Hypothalamus (tissue), 51 donors: ENCODE results near the gene SREBF2.

Experiments
- DNase-seq, 51 donors: peaks; one replicate each; lab custom pipeline; 2025; lab: John Stamatoyannopoulos, UW

The SREBF2 gene

DNA sequence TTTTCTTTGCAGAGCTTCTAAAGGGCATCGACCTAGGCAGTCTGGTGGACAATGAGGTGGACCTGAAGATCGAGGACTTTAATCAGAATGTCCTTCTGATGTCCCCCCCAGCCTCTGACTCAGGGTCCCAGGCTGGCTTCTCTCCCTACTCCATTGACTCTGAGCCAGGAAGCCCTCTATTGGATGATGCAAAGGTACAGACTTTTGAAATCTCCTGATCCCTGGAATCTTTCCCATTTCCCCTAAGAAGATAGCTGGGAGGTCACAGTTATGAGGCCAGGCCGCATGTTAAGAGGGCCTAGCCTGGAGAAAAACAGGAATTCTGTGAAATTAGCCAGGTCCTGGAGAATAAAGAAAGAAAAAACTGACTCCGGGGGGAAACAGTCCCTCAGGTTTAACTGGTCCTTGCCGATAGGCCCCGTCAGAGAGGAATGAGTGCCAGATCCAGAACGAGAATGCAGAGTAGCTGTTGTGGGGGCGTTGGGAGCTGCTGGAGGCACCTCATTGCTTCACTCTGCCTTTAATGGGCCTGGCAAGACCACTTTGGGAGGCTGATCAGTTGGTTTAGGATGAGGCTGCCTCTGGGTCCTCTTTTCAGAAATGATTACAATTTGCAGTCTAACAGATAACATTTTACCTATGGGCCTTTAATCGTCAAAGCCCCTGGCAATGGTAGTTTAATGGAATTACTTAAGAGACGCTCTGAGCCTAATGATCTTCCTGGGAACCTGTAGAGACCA, 42.8 kb downstream of the SREBF2 start:
- DNase-seq = no peak

DNA sequence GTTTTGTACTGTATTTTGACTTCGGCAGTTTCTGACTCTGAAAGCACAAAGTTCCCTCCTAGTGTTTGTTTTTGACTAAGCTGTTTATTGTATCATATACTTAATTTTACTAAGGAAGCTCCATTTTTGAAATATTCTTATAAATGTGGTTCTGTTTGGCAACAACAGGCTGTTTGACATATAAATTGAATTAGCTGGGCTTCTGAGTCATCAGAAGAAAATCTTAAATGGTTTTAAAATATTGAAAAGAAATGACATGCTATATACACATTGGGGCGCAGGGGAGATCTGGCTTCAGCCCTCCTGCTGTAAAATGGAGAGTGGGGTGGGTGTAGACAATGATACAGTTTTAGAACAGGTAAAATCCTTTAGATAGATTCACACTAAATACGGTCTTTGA, 43.4 kb downstream of the SREBF2 start:
- no peak for DNase-seq

DNA sequence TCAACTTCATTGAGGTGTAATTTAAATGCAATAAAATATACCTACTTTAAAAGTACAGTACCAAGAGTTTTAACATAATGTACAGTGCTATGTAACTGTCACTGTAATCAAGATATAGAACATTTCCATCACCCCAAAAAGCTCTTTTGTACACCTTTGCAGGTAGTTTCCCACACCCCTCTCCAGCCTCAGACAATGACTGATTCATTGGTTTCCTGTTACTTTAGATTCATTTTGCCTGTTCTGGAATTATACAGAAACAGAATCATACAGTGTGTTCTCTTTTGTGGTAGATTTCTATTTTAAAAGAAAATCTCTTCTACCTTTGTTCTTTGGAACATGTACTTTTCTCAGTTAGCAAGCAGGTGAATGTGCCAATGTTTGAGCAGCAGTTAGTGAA, 43.8 kb downstream of the SREBF2 start:
- no peak for DNase-seq

DNA sequence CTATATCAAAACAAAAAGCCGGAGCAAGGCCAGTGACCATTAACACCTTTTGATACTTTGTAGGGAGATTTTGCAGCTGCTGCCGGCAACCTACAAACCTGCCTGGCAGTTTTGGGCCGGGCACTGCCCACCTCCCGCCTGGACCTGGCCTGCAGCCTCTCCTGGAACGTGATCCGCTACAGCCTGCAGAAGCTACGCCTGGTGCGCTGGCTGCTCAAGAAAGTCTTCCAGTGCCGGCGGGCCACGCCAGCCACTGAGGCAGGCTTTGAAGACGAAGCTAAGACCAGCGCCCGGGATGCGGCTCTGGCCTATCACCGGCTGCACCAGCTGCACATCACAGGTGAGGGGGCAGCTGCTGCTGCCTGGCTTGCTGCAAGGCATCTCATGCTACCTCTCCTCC, 47.7 kb downstream of the SREBF2 start:
- DNase-seq = no peak

DNA sequence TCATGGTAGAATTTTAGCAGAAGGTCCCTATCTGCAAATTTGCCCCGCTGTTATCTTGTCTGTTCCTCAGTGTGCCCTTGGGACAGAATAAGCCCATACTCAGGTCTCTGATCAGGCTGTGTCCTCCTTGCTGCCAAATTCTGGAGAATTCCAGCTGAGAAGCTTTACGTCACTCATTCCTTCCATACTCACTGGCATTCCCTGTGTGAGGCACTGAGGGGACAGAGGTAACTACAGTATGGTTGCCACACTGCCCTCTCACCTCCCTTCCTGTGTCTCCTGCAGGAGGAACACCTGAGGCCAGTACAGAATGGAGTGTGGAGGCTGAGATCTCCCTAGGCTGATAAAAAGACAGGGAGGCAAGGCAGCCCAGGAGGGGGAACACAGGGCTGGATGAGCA, 50.5 kb downstream of the SREBF2 start:
- DNase-seq = no peak

DNA sequence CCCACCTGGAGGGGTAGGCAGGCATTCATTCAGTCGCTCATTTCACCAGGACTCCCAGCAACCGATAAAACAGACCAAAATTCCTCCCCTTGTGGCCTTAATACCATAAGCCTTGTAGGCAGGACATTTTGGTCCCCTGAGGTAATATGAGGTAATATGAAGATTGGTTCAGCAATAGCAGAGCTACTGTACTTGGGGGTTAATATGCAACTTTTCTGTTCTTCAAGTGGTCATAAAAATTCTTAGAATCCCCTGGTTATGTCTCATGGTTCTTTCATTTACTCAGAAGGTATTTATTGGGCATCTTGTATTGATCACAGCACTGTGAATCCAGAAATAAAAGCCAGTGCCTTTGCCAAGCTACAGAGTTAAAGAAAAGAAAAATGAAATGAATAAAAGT, 52.2 kb downstream of the SREBF2 start:
- no peak for DNase-seq

DNA sequence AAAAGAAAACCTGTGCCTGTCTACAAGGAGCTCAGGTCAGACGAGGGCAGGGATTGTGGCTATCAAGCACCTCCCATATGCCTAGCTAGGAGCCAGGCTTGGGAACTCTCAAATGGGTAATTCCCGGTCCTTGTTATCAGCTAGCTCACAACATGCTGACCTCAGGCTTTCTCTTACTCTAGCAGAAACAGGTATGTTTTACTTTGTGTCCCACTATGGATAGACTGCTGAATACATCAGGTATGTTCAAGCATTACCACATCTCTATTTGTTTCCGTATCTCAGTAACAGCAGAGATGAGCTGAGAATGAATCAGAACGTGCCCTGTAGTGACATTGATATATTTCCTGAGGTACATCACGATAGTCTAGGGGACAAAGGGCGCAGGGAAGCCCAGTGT, 52.6 kb downstream of the SREBF2 start:
- no peak for DNase-seq

DNA sequence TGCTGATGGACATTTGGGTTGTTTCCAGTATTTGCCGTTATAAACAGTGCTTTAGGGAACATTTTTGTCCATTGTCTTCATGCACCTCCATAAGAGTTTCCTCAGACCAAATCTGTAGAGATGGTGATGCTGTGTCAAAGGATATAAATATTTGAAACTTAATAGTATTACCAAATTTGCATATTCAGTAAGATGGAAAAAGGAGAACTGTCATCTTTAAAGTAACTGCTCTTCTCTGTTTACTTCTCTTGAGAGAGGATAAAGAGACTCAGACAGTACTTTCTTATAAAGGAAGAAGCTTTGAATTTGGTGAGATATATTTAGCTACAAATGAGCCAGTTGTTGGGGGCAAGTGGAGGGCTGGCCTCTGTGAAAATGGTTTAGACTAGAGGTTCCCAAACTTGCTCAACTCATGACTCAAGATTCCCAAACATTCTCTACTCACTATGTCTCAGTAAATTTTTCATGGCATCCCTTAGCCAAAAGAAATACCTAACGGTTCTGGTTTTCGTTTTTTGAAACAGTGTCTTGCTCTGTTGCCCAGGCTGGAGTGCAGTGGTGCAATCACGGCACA, 55.8 kb downstream of the SREBF2 start:
- DNase-seq = no peak

DNA sequence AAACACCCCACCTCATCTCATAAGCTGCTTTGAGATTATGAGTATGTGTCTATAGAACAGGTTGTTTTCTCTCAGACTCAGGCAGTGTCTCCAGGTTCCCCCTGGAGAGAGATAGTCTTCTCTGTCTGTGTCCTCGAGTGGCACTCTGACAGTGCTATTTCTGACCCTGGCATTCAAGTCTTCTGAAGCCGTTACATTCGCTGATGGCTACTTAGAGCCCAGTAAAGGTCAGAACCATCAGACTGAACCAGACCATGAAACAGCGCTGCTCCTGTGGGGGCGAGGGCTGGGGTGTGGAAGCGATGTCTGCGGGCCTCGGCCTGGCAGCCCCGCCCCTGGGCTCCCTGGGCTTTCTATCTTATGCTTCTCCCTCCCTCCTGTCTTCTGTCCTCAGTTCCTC, 58.5 kb downstream of the SREBF2 start:
- no peak for DNase-seq

DNA sequence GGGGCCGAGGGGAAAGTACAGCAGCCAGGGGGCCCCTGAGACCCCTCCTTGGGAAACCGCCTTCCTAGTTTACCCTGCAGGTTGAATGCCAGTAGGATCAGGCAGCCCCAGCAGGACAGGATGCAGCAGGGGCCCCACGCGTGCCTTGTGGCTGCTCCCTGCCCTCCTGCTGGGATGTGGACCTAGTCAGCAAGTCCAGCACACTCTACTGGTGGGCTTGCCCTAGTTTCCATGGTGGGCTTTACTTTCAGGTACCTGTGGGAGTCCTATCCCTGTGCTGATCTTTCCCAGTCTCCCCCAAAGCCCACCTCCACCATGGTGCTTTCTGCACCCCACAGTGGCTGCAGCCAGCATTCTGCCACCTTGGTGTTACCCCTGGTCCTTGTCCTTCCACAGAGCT, 59.8 kb downstream of the SREBF2 start:
- no peak for DNase-seq

DNA sequence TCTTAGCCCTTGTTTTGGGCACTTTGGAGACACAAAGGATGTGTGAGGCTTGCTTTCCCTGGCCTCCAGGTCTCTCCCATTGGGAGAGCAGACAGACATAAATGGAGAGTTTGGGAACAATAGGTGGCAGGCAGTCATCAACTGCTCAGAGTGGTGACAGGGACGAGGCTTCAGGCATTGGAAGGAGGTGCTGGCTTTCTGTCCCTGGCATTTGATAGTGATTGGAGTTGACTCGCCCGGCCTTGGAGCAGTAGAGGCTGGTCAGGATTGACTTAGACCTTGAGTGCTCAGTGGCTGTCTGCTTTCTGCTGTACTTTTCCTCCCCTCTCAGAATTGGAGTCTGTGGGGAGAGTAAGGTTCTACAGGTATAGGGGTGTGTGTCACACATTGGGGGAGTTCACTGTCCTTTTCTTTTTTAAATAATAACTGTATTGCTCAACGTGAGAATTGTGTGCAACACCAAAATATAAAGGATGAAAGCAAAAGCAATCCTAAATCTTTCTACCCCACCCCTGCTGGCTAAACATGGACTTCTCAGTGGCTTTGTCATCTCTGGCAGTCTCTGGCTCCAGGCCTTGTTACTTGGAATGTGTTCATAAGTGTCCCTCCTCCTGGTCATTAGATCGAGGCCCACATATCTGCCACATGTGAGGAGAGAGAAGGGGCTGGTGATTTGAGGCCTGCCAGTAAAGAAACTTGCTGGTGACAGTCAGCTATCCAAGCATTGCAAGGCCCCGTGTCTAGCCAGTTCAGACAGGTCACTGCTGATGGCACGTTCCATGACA, 60.9 kb downstream of the SREBF2 start:
- DNase-seq = no peak

DNA sequence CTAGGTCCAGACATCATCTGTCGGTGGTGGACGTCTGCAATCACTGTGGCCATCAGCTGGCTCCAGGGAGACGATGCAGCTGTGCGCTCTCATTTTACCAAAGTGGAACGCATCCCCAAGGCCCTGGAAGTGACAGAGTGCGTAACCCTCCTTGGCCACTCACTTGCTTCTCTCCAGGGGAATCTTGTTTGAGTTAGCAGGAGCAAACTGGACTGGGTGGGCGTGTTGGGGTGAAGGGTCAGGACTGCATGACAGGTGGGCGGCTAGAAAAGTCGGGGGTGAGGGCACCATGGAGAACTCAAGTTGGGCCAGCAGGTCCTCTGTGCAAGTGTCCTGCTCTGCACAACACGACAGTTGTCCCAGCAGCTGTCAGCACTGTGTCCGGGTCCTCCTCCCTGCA, 65.7 kb downstream of the SREBF2 start:
- DNase-seq = no peak

DNA sequence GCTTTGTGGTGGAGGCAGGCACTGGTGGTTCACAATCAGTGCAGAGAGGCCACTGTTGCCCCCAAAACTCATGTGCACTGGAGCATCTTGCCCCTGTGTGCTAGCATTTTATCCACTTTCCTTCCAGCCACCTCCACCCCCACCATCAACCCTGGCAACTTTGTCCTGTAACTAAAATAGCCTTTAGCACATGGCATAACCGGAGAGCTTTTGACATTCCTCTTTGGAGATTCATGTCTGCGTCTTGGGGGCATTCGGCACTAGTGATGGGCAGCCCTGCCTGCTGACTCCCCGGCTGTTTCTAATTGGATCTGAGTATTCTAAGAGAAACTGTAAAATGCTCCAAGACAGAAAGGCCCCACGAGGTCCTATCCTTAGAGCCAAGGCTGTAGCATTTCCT, 66.2 kb downstream of the SREBF2 start:
- no peak for DNase-seq

DNA sequence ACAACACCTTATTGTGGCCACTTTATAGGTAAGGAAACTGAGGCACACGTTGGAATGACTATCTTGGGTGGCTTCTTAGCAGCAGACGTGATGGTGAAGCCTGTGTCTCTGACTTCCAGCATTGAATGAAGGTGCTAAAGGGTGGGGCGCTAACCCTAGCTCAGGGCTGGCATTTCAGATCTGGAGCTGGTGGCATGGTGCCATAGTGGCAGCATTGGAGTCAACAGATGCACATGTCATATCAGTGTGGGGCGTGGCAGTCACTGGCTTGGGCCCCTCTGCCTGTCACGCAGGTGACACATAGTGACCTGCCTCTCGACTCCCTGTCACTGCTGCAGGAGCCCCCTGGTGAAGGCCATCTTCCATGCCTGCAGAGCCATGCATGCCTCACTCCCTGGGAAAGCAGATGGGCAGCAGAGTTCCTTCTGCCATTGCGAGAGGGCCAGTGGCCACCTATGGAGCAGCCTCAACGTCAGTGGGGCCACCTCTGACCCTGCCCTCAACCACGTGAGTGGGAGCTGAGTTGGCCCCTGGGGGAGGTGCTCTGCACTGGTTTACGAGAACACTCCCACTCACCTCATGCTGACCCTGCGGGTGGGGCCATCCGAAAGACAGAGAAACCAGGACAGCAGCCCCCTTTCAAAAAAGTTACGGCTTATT, 67.2 kb downstream of the SREBF2 start:
- no peak for DNase-seq

DNA sequence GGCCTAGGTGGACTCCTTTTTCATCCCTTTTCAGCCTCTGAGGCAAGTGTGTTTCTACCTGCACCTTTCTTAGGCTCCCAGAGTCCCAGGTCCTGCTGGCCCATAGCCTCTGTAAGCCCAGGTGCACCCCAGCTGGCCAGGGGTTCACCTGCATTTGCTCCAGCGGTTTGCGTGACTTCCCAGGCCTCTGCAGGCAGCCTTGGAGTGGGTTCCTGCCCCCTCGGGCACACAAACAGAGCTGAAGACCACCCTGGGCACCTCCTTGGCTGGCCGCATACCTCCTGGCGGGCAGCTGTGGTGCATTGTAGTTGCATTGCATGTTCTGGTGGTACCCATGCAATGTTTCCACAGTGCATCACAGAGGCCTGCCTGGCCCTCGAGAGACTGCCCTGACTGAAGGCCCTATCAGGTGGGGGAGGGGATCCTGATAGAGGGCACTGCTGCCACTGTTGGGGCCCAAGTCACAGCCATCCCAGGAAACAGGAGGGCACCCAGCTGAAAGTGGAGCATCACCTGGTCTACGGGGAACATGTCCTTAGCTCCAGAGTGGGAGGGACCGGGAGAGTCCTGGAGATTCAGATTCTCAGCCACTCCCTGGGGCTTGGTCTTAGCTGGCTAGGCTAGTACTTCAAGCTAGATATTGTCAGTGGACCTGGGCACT, 67.9 kb downstream of the SREBF2 start:
- DNase-seq = no peak

DNA sequence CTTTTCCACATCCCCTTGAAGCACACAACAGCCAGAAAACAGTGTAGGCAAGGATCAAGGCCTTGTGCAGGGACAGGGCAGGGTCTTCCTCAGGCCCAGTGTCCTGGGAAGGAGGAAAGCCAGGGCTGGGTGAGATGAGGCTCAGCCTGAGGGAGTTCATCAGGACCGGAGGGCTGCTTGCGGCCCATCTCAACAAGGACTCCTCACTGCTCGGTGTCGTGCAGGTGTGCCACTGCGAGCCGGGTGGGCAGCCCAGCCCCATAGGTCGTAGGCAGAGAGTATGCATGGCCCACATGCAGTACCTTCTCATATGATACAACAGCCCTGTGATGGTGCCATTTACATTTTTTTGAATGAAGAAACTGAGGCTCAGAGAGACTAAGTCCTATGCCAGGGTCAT, 69.1 kb downstream of the SREBF2 start:
- DNase-seq = no peak

DNA sequence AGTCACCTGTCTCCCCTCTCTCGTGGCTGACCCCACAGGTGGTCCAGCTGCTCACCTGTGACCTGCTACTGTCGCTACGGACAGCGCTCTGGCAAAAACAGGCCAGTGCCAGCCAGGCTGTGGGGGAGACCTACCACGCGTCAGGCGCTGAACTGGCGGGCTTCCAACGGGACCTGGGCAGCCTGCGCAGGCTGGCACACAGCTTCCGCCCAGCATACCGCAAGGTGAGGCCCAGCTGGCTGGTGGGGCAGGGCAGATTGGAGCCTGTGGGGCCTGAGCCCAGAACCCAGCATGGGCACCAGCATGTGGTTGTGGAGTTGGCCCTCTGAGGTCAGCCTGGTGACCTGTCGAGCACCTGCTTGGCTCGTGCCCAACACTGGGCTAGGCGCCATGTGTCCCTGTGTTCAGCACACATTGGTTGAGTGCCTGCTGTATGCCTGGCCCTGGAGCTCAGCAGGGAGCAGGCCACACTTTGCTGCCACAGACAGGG, 70.1 kb downstream of the SREBF2 start:
- peak in 2 of 51 donors; percentile 12 to 24 for DNase-seq

DNA sequence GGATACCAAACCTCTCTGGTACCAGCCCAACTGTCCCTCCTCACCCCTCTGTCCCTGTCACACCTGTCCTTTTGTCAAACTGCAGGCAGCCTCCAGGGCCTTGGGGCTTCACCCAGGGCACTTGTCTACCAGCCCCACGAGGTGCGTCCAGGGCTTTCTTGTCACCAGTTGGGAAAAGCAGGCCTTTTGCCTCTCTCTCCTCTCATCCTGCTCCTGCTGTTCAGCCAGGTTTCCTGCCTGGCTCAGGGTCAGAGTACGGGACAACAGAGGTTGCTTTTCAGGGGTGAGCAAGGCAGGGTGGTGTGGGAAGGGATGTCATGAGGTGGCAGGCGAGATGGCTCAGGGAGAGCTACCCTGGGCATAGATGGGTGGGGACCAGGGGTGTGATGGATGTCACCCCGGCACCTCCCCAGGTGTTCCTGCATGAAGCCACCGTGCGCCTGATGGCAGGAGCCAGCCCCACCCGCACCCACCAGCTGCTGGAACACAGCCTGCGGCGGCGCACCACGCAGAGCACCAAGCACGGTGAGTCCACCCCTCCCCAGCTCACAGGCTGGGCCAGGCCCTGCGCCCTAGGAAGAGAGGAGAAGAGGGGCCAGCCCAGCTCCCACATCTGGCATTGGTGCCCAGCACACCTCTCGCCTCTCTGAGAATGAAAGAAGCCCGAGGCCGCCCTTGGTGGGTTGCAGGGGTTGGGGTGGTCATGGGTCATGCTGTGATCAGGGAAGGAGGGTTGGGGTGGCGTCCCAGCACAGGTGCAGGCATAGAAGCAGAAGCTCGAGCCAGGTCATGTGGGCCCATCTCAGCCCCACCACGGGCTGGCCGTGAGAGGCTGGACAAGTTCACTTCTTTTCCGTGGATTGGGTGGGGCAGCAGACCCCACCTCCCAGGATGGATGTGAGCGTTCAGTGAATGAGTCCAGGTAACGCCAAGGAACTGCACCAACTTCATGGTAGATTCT, 71.8 kb downstream of the SREBF2 start:
- DNase-seq = no peak

DNA sequence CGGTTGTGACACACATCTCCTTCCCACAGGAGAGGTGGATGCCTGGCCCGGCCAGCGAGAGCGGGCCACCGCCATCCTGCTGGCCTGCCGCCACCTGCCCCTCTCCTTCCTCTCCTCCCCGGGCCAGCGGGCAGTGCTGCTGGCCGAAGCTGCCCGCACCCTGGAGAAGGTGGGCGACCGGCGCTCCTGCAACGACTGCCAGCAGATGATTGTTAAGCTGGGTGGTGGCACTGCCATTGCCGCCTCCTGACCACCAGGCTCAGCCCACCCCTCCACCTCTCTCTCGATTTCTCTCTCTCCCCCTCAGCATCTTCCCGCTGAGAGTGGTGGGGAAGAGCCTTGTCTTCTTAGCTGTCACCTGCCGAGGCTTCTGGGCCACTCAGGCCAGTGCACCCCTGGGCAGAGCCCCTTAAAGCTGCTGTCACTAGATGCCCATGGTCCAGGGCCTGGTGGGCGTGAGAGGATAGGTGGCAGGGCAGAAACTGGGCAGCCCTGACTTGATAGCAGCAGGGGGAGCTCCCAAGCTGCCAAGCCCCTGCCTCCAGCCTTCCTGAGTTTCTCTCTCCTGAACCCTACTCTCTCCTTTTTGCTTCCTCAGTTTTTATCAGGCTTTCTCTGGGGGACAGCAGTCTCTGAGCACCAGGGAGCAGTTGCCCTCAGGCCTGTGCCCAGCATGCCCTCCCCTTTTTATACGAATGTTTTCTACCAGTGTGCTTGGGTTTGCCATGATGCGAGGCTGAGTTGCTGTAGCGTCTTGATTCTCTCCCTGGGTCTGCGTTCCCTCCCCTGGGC, 72.7 kb downstream of the SREBF2 start:
- DNase-seq = no peak
